ENCODE results near the gene LITAF.
"Not testable (repeated sequence)": the region's sequence is repeated elsewhere in the genome, so short reads cannot be mapped to it uniquely, and the experiment has no call there.

Gene LITAF

DNA sequence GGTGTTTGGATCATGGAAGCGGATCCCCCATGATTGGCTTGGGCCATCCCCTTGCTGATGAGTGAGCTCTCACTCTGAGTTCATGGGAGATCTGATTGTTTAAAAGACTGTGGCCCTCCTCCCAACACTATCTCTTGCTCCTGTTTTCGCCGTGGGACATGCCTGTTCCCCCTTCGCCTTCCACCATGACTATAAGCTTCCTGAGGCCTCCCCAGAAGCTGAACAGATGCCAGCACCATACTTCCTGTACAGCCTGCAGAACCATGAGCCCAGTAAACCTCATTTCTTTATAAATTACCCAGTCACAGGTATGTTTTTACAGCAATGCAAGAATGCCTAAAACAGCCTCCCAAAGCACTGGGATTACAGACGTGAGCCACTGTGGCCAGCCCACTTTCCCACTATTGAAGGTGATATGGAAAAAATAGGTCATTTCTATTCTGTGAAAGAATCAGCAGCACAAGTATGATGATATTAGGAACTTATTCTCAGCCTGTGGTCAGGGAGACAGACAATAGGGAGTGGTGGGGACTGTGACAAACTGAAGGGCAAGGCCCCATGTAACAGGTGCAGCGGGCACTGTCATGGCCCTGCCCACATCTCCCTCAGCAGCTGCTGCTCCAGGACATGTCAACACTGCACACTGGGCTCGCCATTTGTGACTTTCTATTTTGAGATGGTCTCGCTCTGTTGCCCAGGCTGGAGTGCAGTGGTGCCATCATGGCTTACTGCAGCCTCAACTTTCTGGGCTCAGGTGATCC lies 33.7 kb upstream of the LITAF start:
- DNase-seq, result no peak

DNA sequence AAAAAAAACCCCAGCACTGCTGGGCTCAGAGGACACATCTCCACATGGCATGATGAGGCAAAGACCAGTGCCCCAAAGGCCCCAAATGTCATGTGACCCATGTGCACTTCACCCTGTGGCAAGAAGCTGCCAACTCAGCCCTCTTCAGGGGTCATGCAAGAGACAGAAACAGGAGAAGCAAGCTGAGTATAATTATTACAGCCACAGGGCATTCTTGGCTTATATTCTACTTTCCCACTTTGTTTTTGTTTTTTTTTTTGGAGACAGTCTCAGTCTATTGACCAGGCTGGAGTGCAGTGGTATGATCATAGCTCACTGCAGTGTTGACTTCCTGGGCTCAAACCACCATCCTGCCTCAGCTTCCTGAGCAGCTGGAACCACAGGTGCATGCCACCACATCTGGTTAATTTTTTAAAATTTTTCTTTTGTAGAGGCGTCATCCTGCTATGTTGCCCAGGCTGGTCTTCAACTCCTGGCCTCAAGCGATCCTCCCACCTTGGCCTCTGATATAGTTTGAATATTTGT lies 32.7 kb upstream of the LITAF start:
- DNase-seq, result no peak

DNA sequence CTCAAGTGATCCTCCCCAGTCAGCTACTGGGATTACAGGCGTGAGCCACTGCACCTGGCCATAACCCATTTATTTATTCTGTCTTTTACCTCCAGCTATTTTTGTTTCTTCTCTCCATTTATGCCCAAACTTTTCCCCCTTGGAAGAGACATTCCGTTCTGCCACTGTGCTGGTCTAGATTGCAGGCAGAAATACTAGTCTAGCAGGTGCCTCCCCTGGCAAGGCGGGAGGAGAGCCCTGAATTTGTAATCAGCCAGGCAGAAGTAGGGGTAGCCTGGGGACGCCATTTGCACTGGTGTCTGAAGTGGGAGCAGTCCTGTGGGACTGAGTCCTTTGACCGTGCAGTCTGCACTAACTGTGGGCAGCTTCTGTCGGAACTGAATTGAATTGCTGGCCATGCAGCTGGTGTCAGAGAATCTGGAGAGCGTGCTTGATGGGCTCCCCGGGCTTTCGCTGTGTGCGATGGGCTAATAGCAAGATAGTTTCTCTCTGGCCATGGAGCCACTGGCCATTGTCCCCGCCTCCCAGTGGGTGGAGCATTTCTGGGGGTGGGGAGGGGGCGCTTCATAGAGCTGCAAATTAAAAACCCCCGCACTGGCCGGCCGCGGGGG lies 31.5 kb upstream of the LITAF start:
- DNase-seq, result no peak

DNA sequence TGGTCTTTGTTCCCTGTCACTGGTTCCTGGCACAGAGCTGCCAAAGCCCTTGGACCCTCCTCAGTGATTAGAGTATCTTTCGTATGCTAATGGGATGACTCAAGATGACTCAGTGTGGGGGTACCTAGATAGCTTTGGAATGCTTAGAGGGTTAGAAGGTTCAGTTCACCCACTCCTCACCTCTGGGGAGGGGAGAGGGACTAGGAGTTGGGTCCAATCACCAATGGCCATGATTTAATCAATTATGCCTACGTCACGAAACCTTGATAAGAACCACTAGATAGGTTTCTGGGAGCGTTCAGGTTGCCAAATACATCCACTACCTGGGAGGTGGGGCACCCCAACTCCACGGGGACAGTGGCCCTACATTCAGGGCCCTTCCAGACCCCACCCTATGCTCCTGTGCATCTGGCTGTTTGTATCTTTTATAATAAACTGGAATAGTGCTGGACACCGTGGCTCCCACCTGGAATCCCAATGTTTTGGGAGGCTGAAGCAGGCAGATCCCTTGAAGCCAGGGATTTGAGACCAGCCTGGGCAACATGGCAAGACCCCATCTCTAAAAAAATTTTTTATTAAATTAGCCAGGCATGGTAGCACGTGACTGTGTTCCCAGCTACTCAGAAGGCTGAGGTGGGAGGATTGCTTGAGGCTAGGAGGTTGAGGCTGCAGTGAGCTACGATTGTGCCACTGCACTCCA lies 29.2 kb upstream of the LITAF start:
- no peak for DNase-seq

DNA sequence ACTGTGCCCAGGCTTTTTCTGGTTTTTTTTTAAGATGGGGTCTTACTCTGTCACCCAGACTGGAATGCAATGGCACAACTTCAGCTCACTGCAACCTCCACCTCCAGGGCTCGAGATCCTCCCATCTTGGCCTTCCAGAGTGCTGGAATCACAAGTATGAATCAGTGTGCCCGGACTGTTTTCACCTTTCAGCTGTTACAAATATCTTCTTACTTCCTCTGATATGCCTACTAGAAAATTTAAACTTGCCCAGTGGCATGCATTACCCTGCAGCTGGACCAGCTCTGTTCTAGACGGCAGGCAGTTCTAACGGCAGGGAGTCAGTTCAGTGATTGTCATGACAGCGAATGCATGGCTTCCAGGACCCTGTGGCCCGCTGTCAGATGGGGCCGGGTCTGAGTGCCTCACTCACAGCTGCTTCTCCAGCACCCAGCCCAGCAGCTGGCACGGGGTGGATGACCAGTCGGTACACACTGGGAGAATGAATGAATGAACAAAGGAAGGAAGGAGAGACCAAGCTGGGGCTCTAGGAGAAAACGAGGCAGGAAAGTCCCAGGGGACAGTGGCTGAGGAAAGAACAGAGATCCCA lies 28.0 kb upstream of the LITAF start:
- DNase-seq, result no peak

DNA sequence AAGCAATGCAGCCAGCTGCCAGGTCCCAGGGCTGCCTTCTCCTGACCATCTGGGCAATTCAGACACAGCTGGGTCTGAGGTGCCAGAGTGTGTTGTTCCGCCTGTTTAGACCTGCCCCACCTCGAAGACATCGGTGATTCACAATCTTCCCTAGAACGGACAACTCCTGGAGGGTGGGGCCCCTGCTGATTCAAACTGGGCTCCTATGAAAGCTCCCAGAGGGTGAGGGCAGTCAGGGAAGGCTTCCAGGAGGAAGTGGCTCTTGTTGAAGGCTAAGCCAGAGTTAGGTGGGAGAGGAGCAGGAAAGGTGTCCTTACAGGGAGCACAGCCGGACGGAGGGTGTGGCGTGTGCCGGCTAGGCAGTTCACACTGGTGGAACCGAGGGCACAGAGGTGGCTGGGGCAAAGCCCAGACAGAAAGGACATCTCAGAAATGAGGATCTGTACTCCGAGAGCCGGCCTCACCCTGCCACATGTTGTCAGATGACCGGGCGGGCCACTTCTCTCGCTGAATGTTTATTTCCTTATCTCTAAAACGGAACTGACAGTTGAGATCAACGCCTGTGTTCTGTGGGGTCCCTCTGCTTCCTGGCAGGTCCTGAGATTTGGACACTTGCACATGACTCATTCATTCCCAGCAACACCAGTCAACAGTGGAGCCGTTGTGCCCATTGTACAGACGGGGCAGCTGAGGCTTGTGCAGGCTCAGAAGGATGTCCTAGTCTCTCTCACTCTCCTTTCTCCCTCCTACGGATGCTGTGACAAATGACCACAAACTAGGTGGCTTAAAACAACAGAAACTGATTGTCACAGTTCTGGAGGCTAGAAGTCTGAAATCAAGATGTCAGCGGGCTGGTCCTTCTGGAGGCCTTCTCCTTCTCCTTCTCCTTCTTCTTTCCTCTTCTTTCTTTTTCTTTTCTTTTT lies 26.9 kb upstream of the LITAF start:
- DNase-seq, result peak; percentile 73

DNA sequence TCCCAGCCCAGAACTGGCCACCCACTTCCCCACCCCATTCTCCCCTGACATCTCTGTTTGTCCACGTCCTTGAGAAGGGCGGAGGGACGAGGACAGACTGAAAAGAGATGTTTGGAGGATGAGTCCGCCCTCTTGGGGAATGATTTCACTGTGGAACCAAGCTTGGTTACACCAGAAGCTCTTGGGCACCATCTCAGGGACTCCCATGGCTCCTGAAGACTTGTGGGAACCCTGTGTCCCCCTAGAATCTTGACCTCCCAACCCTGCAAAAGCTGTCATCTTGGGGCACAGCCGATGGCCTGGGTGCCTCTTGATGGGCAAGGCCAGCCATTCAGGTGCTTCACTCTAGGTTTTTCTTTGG lies 25.9 kb upstream of the LITAF start:
- DNase-seq, result no peak

DNA sequence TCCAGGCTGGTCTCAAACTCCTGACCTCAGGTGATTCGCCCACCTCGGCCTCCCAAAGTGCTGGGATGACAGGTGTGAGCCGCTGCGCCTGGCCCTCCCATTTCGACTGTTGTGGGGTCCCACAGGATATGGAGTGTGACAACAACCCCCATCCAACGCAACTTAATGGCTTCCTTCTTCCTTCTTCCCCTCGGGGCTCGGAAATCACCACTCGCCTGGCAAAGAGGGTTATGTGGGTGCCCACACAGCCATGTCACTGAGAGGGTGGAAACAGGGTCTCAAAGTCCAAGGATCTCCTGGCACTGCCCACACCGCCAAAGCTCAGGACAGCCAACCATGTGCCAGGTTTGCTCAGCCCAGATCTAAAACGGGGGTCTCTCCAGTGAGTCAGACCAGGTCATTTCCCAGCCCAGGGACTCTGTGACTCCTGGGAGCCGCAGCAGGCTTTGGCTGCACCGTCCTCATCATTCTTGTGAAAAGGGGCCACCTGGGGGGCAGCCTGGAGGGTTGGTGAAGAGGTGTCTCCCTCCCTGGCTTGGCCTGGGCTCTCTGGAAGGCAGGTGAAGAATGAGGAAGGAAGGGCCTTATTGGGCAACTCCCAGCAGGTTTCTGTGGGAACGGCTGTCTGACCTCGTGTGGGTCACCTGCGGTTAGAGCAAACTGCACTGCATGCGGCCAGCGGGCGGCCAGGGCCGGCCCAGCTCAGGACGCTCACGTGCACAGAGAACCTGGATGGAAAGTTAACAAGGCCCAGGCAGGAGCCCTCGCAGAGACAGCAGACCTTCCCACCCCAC lies 25.3 kb upstream of the LITAF start:
- DNase-seq, result no peak

DNA sequence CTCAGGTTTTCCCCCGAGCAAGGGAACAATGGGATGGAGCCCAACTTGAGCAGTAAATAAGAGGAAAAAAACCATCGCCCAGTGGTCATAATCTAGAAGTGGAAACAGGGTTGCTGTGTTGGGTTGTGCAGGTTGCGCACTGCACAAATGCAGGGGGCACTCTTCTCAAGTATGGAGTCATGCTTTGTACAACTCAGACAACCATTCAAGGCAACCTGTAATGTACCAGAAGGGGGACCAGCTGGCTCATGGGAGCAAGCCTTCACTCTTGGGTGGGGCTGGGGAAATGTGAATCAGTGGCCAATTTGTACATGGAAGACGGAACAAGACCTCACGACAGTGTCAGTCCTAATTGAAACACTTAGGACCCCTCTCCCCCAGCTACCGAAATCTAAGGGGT lies 23.9 kb upstream of the LITAF start:
- peak; percentile 36 for DNase-seq

DNA sequence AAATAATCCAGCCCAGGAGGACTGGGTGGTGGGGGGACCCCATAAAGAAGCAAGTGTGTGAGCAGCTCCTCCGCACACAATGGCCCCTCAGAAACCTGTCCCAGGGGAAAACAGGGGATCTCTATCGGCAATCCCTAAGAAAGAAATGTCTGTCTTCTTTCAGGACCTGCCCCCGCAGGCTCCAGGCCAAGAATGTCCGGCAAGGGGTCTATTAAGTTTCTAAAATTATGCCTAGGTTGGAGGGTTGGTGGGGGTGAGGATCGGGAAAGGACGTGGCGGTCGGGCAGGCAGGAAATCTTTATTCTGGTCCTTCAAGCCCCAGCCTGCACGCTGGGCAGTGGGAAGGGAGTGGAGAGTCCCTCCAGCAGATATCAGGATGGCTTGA lies 23.4 kb upstream of the LITAF start:
- no peak for DNase-seq

DNA sequence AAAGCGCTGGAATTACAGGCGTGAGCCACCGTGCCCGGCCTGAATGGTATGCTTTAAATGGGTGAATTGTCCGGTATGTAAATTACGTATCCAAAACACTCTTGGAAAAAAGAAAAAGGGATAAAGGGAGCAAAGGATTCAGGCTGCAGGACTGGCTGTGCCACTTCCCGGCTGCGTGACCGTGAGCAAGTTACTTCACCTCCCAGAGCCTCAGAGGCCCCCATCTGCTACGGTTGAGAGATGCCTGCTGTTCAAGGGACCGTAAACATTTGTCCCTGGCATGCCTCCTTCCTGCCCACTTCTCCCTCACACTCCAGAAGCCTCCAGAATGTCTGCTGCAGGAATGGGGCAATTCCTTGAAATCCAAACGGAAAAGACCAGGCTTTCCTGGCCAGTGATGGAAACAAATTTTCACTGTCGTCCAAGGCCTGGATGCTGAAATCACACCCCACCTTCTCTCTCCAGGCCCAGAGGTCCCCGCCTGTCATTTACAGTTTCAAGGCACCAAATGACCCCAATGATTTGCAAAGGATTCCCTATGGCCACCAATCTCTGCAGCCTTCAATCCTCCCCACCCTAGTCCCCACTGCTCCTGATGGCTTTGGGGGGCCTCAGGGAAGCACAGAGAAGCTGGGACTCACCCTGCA lies 22.9 kb upstream of the LITAF start:
- DNase-seq, result peak; percentile 78

DNA sequence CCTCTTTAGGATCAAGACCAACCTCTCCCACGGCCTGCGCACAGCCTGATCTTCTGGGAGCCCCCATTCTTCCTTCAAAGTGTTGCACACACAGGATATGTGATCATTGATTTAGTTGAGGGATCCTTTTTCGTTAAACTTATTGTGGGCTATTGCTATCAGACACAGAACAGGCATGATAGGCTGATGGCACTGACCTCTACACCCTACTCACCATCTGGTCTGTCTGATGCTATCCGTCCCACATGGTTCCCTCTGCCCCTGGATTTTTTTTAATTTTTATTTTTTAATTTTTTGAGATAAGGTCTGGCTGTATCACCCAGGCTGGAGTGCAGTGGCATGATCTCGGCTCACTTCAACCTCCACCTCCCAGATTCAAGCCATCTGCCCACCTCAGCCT lies 19.2 kb upstream of the LITAF start:
- DNase-seq, result no peak

DNA sequence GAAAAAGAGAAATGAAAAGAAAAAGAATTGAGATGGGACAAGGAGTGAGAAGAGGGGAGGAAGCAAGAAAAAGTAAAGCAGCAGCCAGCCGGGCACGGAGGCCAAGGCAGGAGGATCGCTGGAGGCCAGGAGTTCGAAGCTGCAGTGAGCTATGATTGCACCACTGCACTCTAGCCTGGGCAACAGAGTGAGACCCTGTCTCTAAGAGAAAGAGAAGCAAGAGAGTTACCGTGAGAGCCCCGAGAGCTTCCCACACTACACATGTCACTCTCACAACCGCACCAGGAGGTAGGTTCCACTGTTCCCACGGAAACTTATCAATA lies 18.8 kb upstream of the LITAF start:
- no peak for DNase-seq

DNA sequence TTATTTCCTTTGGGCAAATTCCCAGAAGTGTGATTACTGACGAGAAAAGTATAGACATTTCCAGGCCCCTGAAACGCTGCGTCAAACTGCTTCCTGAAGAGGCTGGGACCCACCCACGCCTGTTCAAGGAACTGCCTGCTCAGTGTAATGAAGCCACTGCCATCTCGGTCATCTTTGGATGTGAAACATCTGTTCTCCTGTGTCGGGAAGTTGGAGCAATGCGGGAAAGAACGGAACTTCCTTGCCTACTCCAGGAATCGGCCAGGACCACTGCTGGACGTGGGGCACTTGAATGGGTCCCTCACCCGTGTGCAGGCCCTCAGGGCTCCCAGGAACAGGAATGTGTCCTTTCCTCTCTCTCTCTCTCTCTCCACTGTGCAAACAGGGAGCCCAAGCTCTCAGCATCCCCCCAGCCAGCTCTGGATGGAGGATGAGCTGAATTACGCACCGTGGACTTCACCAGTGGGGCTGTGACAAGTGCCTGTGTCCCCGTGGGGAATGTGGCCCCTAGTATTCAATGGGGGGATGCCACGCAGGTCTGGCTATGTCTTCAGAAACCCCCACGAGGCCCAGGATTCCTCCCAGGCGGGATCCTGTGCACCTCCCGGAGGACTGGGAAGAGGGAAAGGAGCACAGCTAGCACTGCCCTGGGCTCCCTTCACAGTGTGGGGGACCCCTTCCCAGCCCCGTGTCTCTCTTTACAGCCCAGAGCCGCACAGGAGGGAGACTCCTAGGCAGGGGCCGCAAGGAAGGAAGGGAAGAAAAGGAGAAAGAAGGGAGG lies 18.3 kb upstream of the LITAF start:
- DNase-seq, result no peak

DNA sequence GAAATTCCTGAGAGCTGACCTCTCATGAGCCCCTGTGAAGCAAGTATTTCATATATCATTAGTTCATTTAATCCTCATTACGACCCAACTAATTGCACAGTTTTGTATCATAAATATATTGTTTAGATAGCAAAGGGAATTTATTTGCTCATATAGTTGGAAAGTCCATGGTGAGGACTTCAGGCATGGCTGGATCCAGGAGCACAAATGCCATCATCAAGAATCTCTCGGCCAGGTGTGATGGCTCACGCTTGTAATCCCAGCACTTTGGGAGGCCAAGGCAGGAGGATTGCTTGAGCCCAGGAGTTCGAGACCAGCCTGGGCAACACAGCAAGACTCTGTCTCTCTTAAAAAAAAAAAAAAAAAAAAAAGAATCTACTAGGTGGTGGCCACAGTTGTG lies 17.6 kb upstream of the LITAF start:
- not testable (repeated sequence) for DNase-seq

DNA sequence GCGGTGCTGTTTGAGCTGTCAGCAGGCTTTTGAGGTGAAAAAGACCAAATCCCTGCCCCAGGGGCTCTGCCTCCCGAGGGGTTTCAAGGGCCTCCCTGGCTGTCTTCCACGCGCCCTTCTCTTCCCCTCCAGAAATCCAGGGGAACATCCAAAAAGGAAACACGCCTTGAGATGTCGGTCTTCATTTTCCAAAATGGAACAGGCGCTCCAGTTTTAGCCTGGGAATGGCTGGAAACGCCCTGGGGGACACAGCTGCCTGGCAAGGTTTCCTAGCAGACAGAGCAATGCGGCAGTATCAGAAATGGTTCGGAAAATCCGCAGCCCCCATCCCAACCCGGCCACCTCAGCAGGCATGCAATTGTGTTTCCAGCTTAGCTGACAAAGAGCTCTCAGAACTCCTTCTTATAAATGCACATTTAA lies 16.6 kb upstream of the LITAF start:
- DNase-seq, result no peak

DNA sequence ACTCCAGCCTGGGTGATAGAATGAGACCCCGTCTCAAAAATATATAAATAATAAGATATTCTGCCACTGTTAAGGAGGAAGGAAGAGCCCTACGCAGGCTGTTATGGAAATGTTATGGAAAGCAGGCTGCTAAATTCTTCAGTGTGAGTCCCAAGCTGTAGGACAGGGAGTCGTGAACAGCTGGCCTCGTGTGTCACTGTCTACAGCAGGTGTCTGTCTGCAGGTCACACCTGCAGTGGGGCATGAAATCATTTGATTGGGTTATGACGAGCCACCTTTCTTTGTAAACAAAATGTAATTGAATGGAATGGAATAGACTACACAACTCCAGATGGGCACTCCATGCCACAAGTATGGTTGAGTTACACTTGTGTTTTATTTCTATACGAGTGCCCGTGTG lies 15.6 kb upstream of the LITAF start:
- DNase-seq, result peak; percentile 99

DNA sequence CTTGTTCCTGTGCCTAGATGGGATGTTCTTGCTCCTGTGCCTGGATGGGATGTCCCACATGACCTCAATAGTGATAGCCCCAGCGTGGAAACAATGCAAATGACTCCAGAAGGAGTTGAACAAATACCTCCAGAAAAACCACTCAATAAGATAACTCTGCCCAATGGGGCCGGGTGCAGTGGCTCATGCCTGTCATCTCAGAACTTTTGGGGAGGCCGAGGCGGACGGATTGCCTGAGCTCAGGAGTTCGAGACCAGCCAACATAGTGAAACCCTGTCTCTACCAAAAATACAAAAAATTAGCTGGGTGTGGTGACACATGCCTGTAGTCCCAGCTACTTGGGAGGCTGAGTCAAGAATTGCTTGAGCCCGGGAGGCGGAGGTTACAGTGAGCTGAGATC lies 15.2 kb upstream of the LITAF start:
- DNase-seq, result no peak

DNA sequence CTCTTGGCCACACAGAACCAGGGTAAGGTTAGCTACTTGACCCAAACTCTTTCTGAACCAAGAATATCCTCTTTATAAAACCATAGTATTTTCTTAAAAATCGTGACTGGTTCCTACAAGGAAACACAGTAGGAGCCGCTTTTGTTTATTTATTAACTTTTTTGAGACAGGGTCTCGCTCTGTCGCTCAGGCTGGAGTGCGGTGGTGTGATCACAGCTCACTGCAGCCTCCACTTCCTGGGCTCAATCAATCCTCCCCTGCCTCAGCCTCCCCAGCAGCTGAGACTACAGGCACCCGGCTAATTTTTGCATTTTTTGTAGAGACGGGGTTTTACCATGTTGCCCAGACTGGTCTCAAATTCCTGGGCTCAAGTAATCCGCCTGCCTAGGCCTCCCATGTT lies 14.7 kb upstream of the LITAF start:
- DNase-seq, result no peak

DNA sequence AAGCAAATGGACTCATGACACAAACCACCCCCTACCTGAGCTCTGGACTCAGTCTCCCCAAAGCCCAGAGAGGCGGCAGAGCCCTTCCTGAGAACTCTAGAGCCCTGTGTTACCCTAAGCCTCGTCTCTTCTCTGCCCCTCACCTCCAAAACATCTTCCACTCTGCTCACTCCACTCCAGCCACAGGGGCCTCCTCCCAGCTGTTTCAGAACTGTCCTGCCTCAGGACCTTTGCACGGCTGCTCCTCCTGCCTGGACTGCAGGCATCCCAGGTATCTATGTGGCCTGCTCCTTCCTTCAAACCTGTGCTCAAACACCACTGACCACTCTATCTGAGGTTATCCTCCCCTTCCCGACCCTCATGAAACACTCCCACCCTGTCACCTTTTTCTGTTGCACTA lies 12.9 kb upstream of the LITAF start:
- no peak for DNase-seq

Data from NCI-H2171 treated with DMSO at 0.1 percent for 48 hours (cell line).